Measurements from ENCODE around the gene ITGB5.
A peak's percentile ranks its signal among the peaks of the same experiment; 100 is the strongest.

ITGB5 gene

DNA sequence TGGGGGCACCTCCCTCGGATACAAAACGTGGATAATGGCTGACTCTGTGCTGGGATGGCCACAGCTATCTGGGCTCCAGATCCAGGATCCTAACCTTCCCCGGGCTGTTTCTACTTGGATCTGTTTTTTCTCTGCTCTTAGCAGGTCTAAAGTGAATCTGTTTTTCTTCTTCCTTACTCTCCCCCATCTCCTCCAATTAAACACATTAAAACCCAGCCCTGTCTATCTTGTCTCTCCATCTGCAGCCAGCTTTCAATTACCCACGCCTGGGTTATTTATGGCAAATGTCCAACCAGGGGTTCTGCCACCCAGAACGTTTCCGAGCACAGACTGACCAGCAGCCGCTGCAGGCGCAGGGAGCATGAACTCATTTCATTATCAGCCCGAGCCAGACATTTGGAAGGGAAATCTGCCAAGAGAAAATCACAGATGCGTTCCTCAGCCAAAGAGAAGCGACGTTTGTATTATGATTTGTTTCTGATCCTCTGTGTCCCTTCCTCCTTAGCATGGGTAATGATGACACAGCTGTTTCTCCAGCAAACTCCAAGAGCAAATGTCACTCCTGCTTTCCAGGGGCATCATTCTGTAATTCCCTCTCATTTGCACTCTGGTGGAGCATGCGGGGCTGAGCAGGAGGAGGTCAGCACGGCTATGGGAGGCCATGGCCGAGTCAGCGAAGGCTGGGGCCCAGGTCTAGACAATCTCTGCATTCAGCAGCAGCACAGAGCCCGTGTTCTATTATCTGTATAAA is 114.9 kb downstream of the ITGB5 start:
- H3K4me3 ChIP-seq (ENCODE audit: low read depth, low read length): no peak overlapping the region
- TF ChIP-seq, protein P1, sequence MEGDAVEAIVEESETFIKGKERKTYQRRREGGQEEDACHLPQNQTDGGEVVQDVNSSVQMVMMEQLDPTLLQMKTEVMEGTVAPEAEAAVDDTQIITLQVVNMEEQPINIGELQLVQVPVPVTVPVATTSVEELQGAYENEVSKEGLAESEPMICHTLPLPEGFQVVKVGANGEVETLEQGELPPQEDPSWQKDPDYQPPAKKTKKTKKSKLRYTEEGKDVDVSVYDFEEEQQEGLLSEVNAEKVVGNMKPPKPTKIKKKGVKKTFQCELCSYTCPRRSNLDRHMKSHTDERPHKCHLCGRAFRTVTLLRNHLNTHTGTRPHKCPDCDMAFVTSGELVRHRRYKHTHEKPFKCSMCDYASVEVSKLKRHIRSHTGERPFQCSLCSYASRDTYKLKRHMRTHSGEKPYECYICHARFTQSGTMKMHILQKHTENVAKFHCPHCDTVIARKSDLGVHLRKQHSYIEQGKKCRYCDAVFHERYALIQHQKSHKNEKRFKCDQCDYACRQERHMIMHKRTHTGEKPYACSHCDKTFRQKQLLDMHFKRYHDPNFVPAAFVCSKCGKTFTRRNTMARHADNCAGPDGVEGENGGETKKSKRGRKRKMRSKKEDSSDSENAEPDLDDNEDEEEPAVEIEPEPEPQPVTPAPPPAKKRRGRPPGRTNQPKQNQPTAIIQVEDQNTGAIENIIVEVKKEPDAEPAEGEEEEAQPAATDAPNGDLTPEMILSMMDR (IDR thresholded peaks at IDR 0.05; ENCODE audit: low read depth, low read length): no peak
- TF ChIP-seq, protein P2, sequence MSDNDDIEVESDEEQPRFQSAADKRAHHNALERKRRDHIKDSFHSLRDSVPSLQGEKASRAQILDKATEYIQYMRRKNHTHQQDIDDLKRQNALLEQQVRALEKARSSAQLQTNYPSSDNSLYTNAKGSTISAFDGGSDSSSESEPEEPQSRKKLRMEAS (IDR thresholded peaks at IDR 0.05; ENCODE audit: low read depth, low read length): no peak
- TF ChIP-seq MYC (IDR thresholded peaks at IDR 0.05; ENCODE audit: low read depth, low read length): no peak
- no peak for TF ChIP-seq POLR2A (IDR thresholded peaks at IDR 0.05; ENCODE audit: extremely low read depth, insufficient read length)
- DNase-seq (ENCODE audit: low read depth): no peak

DNA sequence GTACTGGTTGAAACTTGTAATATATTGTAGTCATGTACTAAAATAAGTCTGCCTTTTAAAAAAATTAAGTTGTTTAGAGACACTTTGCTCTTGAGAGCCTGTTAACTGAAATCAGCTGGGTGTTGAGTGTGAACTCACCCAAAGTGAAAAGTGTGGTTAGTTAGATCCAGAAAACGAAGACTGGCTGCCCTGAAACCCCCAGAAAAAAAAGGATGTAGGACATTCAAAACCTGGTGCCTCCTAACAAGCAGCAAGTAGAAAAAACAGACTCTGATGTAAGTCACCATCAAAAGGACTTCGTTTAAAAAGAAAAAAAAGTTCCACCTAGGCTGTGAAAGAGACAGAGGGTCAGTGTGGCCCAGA is 116.1 kb downstream of the ITGB5 start:
- H3K4me3 ChIP-seq (ENCODE audit: low read depth, low read length): no peak overlapping the region
- TF ChIP-seq POLR2A (IDR thresholded peaks at IDR 0.05; ENCODE audit: extremely low read depth, insufficient read length): no peak
- TF ChIP-seq, protein P2 (IDR thresholded peaks at IDR 0.05; ENCODE audit: low read depth, low read length): no peak
- TF ChIP-seq, protein P1 (IDR thresholded peaks at IDR 0.05; ENCODE audit: low read depth, low read length): no peak
- no peak for TF ChIP-seq MYC (IDR thresholded peaks at IDR 0.05; ENCODE audit: low read depth, low read length)
- DNase-seq (ENCODE audit: low read depth): no peak

DNA sequence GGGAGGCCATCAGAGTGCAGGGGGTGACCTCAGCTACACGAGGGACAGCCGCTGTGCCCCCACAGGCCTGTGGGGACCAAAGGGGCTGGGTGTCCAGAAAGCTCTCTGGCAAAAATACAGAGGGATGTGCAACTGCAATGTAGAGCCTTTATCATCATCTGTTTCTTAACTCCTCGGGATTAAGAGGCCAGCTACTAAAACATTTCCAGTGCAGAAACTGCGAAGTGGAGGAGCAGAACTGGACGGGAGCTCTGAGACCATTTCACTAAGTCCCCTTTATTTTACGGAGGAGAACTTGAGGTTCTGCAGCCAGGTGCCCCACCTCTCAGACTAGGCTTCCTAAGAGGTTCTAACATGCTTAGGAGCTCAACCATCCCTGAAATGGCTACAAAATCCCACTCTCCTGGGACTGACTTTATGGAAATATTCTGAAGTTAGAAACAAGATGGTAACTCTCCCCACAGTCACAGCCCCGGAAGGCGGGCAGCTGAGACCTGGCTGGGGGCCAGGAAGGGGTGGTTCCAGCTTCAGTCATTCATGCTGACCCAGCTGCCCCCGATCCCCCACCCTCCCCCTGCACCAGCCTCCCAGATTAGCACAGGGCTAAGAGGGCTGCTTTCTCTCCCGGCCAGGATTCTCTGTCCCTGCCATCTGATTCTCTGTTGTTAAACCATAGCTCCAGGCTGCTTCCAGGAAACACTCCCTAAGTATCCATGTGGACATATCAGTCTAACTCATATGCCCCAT is 116.7 kb downstream of the ITGB5 start:
- no peak for DNase-seq (ENCODE audit: low read depth)
- H3K4me3 ChIP-seq (ENCODE audit: low read depth, low read length): no peak overlapping the region
- TF ChIP-seq, protein P1 (IDR thresholded peaks at IDR 0.05; ENCODE audit: low read depth, low read length): no peak
- TF ChIP-seq POLR2A (IDR thresholded peaks at IDR 0.05; ENCODE audit: extremely low read depth, insufficient read length): no peak
- TF ChIP-seq, protein P2 (IDR thresholded peaks at IDR 0.05; ENCODE audit: low read depth, low read length): no peak

DNA sequence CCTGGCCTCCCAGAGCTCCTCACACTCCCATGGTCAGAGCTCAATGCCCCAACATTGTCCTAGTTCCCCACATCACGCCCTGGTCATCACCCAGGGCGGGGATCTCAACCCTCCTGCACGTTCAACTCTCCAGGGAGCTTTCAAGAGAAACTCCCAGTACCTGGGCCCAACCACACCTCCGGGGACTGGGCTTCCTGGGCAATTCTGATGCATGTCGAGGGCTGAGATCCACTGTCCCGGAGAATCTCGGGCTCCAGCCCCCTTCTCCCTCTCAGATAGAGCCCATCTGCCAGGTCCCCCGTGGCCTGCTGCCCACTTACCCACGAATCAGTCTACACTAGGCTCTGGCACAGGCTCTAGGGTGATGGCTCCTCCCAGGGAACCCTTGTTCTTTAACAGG is 117.7 kb downstream of the ITGB5 start:
- H3K4me3 ChIP-seq (ENCODE audit: low read depth, low read length): no peak overlapping the region
- TF ChIP-seq, protein P2 (IDR thresholded peaks at IDR 0.05; ENCODE audit: low read depth, low read length): no peak
- TF ChIP-seq, protein P1 (IDR thresholded peaks at IDR 0.05; ENCODE audit: low read depth, low read length): no peak
- TF ChIP-seq MYC (IDR thresholded peaks at IDR 0.05; ENCODE audit: low read depth, low read length): no peak
- TF ChIP-seq POLR2A (IDR thresholded peaks at IDR 0.05; ENCODE audit: extremely low read depth, insufficient read length): no peak
- no peak for DNase-seq (ENCODE audit: low read depth)

DNA sequence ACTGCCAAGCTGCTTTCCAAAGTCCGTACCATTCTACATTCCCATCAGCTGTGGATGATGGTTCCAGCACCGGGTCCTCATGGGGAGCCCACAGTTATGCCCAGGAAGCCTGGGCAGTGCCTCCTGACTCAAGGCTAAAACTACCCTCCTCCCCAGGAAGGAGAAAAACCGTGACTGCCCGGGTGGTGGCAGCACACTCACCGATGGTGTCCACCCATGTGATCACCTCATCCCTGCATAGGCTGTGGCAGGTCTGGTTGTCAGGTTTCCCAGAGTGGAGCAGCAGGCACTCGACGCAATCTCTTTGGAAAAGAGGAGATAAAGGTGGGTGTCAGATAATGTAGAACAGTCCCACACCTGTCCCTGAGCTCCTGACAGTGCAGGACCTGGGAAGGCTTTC is 118.4 kb downstream of the ITGB5 start:
- no peak for TF ChIP-seq POLR2A (IDR thresholded peaks at IDR 0.05; ENCODE audit: extremely low read depth, insufficient read length)
- TF ChIP-seq, protein P1 (IDR thresholded peaks at IDR 0.05; ENCODE audit: low read depth, low read length): peak; percentile 58
- TF ChIP-seq, protein P2 (IDR thresholded peaks at IDR 0.05; ENCODE audit: low read depth, low read length): 0 out of 2 replicates have a peak, but pooled peaks have one; percentile 21
- DNase-seq (ENCODE audit: low read depth): peak; percentile 26
- H3K4me3 ChIP-seq (ENCODE audit: low read depth, low read length): no peak overlapping the region
